H1 (cell line): ENCODE data around the gene NEDD4L. TPM values are rescaled to one million over a fixed set of nuclear protein-coding genes. Genes with fewer than 3 reads are reported as not detected.

ENCODE experiments used
- JUN ChIP-seq: IDR thresholded peaks from 2 replicates; pipeline ENCODE4 v1.6.1; 2011; ENCODE audit warnings: low read depth, mild to moderate bottlenecking, improper control_type of control experiment, low read length
- polyA plus RNA-seq, 7 experiments: library from polyadenylated mRNA; depleted of rRNA in 3 of 7; stranded (reverse) in 5 of 7; unstranded in 2 of 7; fragments of >200 nt in 5 of 7; fragments of 200-250 nt in 2 of 7; gene quantifications; 1 replicate in 5 of 7; 2 replicates in 1 of 7; 4 replicates in 1 of 7; pipeline versions ENCODE4 v1.2.1 to v1.2.3, GENCODE V29; 2011 to 2013; ENCODE audit warnings: missing spikeins in 2 of 7, mixed read lengths in 2 of 7
- total RNA-seq: library from RNA; stranded (reverse); fragmentation: NEBNext Ultra II Directional; extraction: Animal tissue kit (Norgen Biotek cat#: 25700); gene quantifications from 2 replicates; pipeline ENCODE4 v1.2.1, GENCODE V29; 2021

Gene NEDD4L
- total and polyA plus RNA-seq, 2 of the 8 experiments (the other 6 are each of a cell fraction or from before 2014, with no cell fraction given), result 37.3 to 69.8 TPM

GRCh38 chr18:58097121-58097906 is 53.3 kb downstream of the NEDD4L start (continued):
- no peak for TF ChIP-seq JUN
